ENCODE results near the gene AIPL1.

AIPL1 gene

DNA sequence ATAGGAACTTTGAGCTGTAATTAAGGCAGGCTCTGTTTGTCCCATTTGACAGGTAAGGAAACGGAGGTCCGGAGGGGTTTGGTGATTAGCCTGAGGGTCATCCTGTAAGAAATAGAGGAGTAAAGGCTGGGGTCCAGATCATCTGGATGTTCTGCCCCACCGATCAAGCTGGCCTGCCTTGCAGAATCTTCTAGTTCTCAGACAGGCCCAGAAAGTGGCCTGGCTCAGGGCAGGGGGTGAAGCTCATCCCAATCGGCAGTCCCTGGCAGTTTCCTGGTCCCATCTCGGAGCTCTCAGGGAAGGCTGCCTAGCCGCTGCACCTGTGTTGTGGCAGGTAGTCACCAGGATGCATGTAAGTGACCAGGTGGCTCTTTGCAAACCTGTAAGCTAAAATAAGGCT lies 13.6 kb upstream of the AIPL1 start:
- no peak for DNase-seq

DNA sequence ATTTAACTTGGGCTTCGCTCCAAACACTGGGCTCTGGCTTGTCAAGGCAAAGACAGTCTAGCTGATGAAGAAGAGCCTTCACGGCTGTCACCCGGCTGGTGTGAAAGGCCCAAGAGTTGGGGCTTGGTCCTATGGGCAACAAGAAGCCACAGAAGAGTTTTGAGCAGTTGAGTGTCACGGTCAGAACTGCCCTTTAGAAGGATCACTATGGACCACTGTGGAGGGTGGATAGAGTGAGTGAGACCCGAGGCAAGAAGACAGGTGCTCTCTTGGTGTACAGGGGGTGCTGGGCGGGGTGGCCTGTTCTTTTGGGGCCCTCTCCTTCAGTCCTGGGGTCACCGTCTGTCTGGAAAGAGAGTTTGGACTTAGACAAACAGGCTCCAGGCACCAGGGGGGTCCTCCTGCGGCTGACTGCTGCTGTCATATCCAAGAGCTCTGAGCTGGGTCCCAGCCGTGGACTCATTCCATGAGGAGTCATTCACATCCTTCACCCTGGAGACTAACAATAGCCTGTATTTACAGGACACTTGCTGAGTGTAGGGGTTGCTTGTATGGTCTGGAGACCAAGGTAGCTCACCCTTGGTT lies 11.7 kb upstream of the AIPL1 start:
- DNase-seq, result no peak

DNA sequence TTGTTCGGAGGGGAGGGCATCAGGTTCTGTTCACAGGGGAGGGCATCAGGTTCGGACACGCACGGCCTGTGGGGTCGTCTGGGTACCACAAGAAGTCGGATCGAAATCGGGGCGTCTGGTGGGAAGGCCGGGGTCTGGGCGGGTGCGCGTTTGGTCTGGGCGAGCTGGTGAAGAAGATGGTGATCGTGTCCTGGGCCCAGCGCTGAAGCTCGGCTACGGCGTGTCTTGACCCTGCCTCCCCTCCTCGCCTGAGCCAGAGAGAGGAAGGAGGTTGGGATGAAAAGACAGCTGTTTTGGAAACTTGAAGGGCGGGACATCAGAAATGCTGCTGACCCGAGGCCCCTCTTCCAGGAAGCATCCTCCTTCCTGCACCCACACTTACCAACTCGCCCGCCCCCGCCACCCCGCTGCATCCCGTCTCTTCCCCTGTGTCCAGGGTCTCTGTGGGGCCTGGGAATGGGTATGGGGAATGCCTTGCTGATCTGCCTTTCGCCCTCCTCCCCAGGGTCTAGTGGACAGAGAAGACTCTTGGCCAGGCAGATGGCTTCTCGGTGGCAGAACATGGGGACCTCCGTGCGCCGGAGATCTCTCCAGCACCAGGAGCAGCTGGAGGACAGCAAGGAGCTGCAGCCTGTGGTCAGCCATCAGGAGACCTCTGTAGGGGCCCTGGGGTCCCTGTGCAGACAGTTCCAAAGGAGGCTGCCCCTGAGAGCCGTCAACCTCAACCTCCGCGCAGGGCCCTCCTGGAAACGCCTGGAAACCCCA lies 9.8 kb upstream of the AIPL1 start:
- no peak for DNase-seq

DNA sequence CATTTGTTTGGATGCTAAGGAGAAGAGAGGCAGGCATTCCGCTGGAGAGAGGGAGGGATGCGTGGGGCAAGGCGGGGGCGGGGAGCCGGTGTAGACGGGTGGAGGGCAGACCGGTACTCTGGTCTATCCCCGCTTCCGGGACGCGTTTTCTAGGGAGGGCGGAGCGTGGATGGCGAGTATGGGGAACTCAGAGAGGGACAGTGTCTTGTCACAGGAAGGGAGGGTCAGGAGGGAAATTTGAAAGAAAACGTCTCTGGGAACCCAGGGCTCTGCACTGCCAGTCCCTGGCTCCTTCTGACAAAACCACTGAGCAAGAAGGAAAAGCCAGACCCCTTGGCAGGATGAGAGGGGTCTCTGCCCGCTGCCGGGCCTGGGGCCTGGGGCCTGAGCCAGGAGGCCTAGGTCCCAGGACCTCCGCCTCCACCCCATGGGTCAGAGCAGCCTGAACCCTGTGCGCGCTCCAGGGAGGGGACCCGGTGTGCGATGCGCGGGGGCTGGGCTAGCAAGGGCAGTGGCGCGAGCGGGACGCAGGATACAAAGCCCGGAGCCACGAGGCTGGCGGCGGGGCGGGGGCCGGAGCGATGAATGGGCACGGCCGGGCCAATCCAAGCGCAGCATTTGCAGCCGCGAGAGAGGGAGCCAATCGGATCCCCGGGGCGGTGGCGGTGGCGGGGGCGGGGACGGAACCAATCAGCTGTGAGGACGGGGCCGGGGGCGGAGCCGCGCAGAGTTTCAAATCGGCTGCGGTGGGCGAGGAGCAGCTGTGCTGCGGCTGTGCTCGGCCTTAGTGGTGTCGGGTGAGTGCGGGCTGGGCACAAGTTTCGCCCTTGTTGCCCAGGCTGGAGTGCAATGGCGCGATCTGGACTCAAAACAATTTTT lies 9.0 kb upstream of the AIPL1 start, which contains the start of gene PIMREG:
Gene PIMREG, plus strand, starts transcription at position 764 of the 879 bp plus-strand sequence. CDS start 656 bp downstream, outside the sequence.
- peak; percentile 96 for DNase-seq

DNA sequence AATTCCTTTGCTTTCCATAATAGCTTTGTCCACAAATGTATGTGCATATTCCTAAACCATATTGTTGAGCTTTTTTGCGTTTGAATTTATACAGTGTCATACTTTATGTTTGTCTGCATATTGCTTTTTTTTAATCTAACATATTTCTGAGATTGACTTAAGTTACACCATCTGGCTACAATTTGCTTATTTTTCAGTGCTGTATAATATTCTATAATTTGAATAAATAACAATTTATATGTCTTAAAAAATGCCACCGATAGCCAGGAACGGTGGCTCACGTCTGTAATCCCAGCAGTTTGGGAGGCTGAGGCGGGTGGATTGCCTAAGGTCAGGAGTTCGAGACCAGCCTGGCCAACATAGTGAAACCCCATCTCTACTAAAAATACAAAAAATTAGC lies 7.9 kb upstream of the AIPL1 start:
- DNase-seq, result no peak

DNA sequence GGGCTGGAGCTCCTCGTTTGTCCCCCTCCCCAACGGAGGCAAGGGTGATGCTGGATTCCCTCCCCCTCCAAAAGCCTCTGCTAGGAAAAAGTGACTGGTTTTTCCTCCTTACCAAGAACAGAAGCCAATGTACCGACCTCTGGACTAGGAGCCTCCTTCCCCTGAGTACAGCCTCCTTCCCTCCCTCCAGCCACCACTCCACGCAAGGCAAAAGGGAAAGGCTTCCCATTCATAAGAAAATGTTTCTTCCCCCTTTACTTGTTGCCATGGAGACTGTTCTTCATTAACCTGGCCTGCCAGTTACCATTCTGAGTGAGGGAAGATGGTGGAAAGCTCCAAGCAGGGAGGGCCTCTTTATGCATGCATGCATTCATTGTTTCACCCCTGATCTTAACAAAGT lies 5.0 kb upstream of the AIPL1 start:
- DNase-seq, result no peak

DNA sequence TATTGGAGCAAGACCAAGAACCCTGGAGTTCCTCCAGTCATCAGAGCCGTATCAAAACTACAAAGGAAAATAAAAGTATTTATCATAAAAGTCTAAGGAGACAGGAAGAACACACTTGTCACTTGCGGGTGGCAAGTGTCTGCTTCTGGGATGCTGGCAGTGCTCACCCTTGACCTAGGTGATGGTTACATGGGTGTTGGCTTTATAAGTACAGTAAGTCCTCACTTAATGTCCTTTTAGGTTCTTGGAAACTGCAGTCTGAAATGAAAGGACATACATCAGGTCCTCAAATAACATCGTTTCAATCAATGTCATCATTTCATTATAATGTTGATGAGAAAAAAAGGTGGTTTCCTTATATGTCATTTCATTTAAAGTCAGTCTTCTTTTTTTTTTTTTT lies 3.0 kb upstream of the AIPL1 start:
- no peak for DNase-seq

DNA sequence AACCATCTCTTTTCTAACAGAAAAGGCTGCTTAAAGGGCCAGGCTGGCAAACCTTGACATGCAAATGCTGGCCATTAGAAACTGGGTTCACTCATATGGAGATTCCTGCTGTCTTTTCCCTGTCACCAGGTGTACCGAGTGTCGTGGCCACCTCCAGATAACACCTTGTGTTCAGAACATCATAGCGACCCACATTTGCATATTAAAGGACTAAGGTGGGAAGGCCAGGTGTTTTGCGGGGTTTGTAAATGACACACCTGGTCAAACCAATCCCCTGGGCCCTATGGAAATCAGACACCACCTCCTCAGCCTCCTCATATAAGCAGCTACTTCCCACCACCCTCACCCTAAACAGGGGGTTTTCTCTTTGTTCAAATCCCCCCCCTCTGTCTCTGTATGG lies 2.5 kb upstream of the AIPL1 start:
- DNase-seq, result no peak

DNA sequence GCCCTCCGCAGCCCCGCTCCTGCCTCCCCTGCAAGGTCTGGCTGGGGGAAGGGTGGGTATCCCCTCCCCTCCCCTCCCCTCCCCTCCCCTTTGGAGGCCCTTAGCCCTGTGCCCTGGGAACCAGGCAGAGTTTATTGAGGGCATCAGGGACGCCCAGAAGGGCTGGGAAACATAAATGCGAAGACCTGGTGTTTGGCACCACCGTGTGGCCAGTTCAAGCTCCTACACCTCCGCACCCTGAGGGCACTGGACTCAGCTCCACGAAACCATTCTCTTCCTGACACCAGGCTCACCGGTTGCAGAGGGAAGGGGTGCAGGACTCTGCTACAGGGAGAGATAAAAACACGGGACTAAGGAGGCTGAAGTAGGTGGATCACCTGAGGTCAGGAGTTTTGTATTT lies 1.0 kb upstream of the AIPL1 start:
- peak; percentile 62 for DNase-seq

DNA sequence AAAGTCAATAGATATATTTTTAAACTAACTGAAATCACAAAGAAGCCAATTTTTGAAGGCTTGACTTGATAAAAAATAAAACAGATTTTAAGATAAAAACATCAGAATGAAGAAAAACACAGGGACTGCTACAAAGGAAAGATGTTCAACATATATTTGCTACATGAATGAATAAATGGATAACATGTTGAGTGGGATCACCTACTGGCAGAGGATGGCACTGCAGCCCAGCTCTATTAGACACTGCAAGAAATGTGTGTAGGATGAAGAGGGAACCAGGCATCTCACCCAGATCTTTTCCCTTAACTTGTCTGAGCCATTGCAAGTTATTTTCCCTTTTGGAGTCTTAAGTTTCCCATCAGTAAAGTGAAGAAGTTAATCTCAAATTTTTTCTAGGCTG lies 4.2 kb downstream of the AIPL1 start:
- DNase-seq, result no peak

DNA sequence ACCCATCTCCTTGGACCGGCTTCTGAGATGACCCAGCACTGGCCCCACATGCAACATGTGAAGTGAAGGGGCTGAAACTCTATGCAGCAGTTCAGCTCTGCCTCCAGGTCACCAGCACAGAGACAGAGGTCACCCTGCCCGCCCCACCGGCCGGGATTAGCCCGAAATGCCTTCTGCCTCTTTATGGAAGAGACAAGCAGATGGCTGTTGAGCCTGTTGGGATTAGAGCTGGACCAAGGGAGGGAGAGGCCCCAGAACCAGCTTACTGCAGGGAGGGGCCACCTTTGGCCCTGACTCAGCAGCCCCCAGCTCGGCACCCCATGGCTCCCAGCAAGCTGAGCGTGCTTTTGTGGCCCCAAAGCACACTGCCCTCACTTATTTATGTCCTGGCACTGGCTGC lies 5.7 kb downstream of the AIPL1 start:
- no peak for DNase-seq

DNA sequence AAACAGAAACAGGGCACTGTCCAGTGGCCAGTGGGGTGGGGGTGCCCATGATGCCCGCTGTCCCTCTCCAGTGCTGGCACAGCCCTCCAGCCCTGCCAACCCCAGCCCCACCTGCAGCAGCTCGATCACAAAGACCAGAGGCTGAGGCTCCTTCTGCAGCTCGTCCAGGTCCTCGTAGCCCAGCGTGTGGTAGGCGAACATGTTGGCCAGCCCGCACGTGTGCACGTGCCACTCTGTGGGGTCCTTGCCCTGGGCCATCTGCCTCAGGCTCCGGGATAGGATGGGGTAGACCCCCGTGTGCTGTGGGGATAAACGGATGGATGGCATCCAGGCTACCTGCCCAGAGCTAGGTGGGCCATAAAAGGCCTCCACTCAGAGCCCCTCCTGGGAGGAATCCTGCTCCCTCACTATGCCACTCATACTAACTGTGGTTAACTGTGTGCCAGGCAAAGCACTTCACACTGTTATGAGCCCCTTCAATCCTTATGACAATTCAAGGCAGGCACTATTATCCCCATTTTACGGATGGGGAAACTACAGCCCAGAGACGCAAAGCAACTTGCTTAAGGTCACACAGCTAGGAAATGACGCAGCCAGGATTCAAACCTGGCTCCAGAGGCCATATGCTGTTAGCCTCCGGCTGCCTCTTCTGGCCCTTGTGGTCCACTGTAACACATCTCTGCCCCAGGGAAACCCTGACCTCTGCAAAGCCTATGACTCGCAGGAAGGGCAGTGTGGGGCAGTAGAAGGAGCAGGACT lies 6.5 kb downstream of the AIPL1 start:
- DNase-seq, result no peak

DNA sequence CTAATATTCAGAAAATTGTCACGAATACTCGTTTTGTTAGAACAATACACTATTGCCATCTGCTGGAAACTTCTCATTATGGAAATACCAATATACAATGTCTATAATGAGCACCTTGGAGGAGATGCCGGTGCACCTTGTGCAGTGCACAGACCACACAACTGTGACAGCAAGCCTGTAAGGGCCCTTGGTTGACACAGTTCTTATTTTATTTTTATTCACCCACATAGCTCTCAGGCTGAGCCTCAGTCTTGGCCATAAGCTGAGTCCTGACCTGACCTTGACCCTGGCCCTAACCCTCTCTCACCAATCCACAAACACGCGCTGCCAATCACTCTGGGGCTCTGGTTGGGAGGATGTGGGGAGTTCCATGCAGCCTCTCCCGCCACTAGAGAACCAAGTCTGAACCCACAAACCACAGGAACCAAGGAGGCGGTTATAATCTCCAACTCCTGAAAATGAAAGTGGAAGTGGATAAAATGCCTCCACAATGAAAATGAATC lies 7.6 kb downstream of the AIPL1 start:
- DNase-seq, result peak; percentile 24

DNA sequence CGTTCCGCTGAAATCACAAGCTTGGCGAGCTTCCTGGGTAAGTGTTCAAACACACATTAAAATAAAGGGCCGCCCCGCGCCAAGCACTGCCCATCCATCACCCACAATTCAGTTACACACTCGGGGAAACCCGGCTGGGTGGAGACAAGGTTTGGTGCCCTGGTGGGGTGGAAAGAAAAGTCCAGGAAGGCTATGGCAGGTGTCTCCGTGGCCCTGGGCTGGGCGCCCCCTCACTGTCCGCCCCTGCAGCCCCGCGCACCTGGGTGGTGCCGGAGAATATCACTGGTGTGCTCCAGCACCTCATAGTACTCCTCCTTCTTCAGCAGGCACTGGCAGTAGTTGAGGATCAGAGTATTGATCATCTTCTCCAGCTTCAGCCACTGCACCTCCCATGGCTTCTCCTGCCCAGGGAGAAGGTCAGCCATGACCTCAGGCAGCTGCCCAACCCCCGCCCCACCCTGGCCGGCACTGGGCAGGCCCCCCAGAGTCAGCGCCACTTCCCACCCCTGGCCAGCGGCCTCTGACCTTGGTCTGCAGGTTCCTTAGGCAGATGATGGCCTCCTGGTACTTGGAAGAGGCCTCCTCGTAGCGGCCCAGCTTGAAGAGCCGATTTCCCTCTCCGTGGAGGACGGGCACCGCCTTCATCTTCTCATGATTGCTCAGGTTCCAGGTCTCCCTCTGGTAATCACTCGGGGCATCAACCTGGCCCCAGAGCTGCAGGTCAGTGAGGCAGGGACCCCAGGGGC lies 8.4 kb downstream of the AIPL1 start:
- no peak for DNase-seq

DNA sequence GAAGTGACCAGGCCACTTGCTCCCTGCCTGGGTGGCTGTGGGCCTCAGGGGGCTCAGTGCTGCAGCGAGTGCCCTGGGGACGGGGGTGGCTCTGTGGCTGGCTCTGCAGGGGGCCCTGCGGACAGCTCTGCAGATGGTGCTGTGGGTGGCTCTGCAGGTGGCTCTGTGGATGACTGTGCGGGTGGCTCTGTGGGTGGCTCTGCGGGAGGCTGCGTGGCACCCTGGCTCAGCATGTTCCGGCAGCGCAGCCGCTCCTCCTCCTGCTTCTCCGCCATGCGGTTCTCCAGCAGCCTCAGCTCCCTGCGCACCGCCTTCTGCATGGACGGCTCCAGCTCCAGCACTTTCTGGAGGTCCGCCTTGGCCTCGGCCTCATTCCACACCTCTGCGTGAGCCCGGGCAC lies 9.5 kb downstream of the AIPL1 start:
- DNase-seq, result no peak

DNA sequence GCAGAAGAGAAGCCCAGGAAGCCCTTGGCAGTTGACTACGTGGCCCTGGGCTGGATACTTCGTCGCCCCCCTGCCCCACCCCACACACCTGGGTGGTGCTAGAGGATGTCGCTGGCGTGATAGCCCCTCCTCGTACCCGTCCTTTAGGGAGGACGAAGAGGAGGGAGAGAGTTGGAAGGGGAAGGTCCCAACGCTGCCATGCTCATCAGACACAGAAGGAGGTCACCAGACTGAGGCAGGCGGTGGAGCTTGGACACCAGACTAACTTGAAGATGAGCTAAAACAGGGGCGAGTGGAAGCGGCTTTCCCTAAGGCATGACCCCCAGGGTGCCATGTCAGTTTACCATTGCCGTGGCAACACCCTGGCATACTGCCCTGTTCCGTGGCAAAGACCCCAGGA lies 11.0 kb downstream of the AIPL1 start:
- DNase-seq, result no peak

DNA sequence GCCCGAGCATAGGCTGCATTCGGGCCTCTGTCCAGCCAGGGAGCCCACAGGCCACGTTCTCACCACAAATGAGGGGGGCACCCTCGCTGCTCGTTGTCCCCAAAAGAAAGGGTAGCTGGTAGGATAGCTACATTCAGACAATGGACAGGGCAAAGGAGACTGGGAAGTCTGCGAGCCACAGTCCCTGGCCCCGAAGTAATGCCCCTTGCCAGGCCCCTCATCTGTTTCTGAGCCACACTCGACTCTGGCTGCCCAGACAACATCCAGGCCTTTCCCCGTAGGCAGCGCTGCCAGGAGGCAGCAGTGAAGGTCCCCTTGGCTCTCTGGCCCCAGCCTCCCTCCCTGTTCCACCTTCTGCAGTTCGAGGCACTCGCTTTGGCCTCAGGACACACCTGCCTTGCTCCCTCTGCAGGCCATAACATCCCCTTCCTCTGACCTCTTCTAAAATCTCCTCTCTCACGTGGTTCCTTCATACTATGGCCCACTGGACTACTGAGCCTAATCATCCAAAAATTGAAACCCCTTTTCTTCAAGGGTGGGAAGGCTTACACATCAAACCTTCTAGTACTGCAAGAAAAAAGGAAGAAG lies 12.2 kb downstream of the AIPL1 start:
- no peak for DNase-seq

DNA sequence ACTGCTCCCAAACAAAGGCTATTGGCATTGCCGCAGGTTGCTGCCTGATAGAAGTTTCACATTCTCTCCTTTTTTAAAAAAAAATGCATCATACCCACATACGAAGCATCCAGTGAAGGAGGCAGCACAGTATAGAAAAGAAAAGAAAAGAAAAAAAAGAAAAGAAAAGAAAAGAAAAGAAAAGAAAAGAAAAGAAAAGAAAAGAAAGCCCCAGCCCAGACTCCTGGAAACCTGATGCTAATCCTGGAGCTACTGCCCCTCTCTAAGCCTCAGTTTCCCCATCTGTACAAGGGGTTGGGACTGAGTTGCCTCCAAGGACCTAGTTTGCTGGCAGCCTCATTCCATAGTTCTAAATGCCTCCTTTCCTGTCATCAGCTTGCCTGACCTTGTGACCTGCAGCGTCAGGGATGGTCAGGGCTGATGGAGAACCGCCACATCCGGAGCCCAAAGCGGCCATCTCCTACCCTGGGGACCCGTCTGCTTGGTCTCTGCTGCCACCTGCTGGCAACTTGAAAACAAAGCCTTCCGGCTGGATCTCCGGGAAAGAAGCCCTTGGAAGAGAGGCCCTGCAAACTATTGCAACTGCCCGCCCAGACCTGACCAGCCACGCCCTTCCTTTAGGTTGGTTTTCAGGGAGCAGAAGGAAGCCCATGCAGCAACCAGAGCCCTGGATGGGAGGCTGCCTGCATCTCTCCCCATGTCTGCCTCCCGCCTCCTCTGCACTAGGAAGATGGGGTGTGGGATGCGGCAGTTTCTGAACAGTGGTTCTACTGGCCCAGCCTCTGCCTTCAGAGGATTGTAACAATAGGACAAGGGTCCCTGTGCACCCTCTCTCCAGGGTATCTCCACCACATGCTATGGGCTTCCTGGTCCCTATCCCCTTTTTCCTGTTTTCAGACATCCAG lies 13.0 kb downstream of the AIPL1 start:
- peak; percentile 72 for DNase-seq

DNA sequence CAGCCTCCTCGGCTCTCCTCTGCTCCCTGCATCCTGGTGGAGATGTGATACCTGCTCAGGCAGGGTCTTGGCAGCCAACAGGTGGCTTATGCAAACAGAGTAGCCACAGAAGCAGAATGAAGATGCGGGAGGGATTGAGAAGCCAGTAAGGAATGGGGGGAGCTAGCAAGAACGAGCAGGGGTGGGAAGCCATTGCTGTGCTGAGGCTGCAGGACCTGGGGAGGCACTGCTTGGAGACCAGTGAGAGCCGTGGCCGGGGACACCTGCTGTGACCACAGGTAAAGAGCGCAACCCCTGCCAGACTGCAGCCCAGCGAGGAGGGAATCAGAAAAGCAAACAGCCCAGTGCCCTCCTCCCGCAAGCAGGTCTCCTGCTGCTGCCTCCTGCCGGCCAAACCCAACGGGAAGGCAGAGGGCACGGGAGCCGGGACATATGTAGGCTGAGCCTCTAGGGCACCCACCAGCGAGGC lies 14.7 kb downstream of the AIPL1 start:
- DNase-seq, result peak; percentile 31

DNA sequence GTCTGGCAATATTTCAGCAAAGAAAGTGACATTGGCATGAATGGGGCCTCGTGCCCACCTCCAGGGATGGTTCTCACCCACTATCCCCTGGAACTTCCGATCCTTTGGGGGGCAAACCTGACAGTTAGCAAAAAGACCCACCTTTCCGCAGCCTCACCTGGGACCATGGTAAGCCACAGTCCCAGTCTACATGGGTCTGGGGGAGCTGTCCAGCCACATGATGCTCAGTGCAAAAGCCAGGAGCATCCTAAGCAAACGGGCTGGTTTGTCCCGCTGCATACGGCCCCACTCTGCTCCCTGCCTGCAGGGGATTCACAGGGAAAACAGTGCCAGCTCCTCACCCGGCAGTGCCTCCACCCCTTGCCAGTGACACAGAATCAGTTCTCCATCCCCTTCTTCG lies 19.3 kb downstream of the AIPL1 start:
- DNase-seq, result no peak
